ENCODE measurements around the gene IFNAR1.

The IFNAR1 gene

DNA sequence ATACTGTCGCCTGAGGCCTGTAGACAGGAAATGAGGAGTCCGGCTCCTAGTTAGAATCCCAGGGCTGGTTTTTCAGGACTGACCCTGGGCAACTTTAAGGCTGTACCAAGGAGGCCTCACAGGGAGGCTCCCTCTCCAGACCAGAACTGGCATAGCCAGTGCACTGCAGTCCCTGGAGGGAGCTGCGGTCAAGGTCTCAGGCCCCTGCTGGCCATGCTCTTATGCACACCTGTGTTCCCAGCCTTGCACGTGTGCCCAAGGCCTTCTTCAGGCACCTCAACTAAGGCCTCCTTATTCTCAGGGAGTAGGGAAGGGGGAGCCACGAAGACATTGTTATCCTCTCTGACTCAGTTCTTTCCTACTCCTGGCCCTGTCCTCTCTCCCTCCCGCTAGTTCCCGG is 22.0 kb upstream of the IFNAR1 start:
- ChIA-PET CTCF (interaction anchor here (1.7 kb wide), 2 partner anchors 22 to 52 kb away, joined by 3 to 5 read pairs; partner anchors contain the start of gene IFNAR1), POLR2A (no interaction called here)
- DNase-seq (ENCODE audit: extremely low spot score) = no peak

DNA sequence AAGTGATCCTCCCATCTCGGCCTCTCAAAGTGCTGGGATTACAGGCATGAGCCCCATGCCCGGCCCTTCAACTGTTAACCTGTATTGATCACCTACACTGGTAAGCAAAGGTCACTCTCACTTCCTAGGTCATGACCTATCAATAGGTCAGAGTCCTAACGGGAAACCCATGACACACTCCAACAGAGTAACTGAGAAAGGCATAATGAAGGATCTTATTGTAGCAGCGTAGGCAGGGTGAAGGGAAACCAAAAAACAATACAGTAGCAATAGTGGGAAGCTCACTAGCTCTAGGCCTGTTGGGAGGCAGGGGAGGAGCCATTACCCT is 19.5 kb upstream of the IFNAR1 start:
- TF ChIP-seq CTCF (IDR thresholded peaks at IDR 0.05; ENCODE audit: control extremely low read depth, extremely low read depth, low read depth, missing control alignments) = no peak
- POLR2A ChIA-PET = no interaction called here
- DNase-seq (ENCODE audit: extremely low spot score) = no peak
- CTCF ChIA-PET = no interaction called here

More for the DNA sequence above, 22.0 kb upstream of the IFNAR1 start:
- TF ChIP-seq CTCF (IDR thresholded peaks at IDR 0.05; ENCODE audit: control extremely low read depth, extremely low read depth, low read depth, missing control alignments) = no peak

DNA sequence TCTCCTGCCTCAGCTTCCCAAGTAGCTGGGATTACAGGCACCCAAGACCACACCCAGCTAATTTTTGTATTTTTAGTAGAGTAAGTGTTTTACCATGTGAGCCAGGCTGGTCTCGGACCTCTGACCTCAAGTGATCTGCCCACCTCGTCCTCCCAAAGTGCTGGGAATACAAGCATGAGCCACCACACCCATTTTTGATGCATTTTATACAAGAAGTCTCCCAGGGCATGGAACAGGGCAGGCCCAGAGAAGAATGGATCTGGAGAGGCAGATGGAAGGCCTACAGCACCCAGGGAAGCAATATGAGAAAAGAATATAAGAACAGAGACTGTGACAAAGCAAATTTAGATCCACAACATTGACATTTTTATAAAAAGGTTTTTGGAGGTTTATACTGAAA is 18.8 kb upstream of the IFNAR1 start:
- no peak for DNase-seq (ENCODE audit: extremely low spot score)
- TF ChIP-seq CTCF (IDR thresholded peaks at IDR 0.05; ENCODE audit: control extremely low read depth, extremely low read depth, low read depth, missing control alignments) = no peak
- ChIA-PET POLR2A (no interaction called here), CTCF (no interaction called here)

GRCh38 chr21:33308586-33309490 is 15.9 kb upstream of the IFNAR1 start:
- CTCF ChIA-PET = interaction anchor here (1.0 to 2.4 kb wide), 6 partner anchors 10 to 112 kb away, joined by 3 to 5 read pairs (median 4); partner anchors contain the start of gene IFNAR1
- no peak for DNase-seq (ENCODE audit: extremely low spot score)
- TF ChIP-seq CTCF (IDR thresholded peaks at IDR 0.05; ENCODE audit: control extremely low read depth, extremely low read depth, low read depth, missing control alignments) = peak; percentile 19
- POLR2A ChIA-PET = no interaction called here

DNA sequence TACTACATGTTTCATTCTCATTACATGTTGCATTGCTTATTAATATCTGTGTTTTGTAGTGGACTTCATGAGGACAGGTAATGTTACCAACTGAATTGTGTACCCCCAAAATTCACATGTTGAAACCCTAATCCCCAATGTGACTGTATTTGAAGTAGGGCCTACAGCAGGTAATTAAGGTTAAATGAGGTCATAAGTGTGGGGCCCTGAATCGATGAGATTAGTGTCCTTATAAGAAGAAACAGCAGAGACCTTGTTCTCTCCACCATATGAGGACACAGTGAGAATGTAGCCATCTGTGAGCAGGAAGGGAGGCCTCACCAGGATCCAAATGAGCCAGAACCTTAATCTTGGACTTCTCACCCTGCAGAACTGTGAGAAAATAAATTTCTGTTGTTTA is 15.0 kb upstream of the IFNAR1 start:
- ChIA-PET CTCF (interaction anchor here (1.5 kb wide), 1 partner anchor 52 kb away, joined by 5 read pairs; no protein-coding TSS in a partner anchor), POLR2A (no interaction called here)
- no peak for TF ChIP-seq CTCF (IDR thresholded peaks at IDR 0.05; ENCODE audit: control extremely low read depth, extremely low read depth, low read depth, missing control alignments)
- DNase-seq (ENCODE audit: extremely low spot score) = no peak

GRCh38 chr21:33312121-33312520 is 12.6 kb upstream of the IFNAR1 start:
- ChIA-PET CTCF (interaction anchor here (0.9 to 2.6 kb wide), 2 partner anchors 18 to 115 kb away, joined by 3 to 13 read pairs; no protein-coding TSS in a partner anchor), POLR2A (no interaction called here)
- DNase-seq (ENCODE audit: extremely low spot score) = no peak
- TF ChIP-seq CTCF (IDR thresholded peaks at IDR 0.05; ENCODE audit: control extremely low read depth, extremely low read depth, low read depth, missing control alignments) = no peak

All from GM10248 (cell line).